IMR-90 (cell line): ENCODE measurements around the gene DOCK9.

Experiments used
- ELK1 ChIP-seq: fragments of 150-350 bp; IDR thresholded peaks from 2 replicates; pipeline ENCODE4 v1.6.1; 2016; ENCODE audit warnings: low read depth, mild to moderate bottlenecking, low read length, moderate library complexity, borderline replicate concordance
- POLR2A ChIP-seq: IDR thresholded peaks from 2 replicates; pipeline ENCODE4 v1.6.1; 2012; ENCODE audit warnings: mild to moderate bottlenecking, low read depth, low read length
- RCOR1 ChIP-seq: IDR thresholded peaks from 2 replicates; pipeline ENCODE4 v1.6.1; 2012; ENCODE audit warnings: mild to moderate bottlenecking, low read length, improper control_type of control experiment; ENCODE audit not compliant: insufficient replicate concordance

GRCh38 chr13:98749501-98749900, 228.4 kb downstream of the DOCK9 start:
- TF ChIP-seq ELK1 (no peak), POLR2A (no peak), RCOR1 (no peak)
